GM18499 (cell line): ENCODE results near the gene PRR36.
"Not testable (repeated sequence)": the region's sequence is repeated elsewhere in the genome, so short reads cannot be mapped to it uniquely, and the experiment has no call there.

Experiments
- ATAC-seq: cut with Tn5 transposase; IDR thresholded peaks from one replicate; pipeline ENCODE4 v1.9.1; 2021; ENCODE audit warnings: moderate number of reproducible peaks; ENCODE audit not compliant: insufficient read depth, unreplicated experiment

Gene PRR36

DNA sequence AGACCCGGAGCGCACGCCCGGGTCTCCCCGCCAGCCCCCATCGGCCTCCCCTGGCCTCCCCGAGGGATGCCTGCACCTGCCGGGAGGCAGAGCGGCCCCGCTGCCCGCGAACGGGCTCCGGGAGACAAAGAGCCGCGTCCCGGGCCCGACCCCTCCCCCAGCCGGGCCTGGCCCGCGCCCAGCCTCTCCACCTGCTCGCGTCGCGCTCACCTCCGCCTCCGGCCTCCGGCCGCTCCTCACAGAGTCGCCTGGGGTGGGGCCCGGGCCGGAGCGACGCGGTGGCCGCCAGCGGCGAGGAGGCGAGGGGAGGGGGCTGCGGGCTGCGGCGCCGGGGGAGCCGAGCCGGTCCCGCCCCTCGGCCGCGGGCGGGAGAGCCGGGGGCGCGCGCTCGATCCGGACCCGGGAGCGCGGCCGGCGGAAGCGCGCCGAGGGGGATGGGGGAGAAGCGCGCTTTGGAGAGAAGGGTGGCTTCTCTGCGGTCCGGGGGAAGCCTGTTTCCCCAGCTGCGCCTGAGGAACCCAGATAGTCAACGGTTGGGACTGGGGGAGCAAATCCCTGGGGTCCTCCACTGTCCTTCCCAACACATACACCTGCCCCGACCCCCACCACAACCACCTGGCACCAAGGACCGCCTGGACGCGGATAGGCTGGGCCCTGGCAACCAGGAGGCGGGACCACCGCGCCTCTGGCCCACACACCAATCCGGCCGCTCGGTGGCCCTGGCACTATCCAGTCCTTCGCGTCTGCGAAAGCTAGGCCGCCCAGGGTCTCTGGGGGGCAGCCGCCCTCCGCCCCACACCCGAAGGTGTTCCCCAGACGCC is at the start of gene PRR36:
TSS of gene PRR36 (minus strand) at position 315 of the 821 bp plus-strand sequence. CDS start 701 bp downstream, outside the sequence.
- ATAC-seq = no peak

DNA sequence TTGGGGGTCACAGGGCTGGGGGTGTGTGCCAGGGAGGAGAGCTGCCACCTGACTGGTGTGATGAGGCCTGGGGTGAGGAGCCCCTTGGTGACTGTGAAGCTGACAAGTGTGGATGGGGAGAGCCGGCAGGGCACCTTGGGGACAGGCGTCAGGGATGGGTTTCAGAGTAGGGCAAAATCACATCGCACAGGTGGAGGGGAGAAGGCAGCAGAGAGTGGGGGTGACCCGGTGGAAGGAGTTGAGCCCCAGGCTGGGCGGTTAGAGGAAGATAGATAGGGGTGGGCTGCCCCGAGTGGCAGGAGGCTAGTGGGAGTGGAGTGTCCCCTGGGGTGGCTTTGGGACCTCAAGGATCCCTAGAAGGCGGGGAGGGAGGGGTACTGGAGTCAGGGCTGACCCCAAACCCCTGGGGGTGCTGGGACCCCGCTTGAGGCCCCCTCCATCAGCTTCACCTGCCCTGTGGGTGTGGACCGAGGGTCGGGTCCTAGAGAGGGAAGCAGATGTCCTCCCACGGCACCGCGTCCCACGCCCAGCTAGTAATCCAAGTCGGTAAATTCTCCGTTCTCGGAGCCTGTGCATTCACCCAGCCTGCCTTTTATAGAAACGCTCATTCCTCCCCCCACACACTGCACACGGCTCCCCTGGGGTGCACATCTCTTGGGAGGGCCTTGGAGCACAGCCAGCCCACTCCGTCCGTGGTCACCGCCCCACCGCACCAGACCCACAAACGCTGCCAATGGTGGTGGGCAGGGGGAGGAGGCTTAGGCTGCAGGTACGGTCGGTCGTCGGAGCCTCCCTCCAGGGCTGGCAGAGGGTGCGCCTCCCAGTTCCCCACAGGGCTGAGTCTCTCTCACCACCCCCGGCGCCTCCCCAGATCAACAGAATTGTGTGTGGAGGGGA is 49.4 kb upstream of the PRR36 start:
- no peak for ATAC-seq

DNA sequence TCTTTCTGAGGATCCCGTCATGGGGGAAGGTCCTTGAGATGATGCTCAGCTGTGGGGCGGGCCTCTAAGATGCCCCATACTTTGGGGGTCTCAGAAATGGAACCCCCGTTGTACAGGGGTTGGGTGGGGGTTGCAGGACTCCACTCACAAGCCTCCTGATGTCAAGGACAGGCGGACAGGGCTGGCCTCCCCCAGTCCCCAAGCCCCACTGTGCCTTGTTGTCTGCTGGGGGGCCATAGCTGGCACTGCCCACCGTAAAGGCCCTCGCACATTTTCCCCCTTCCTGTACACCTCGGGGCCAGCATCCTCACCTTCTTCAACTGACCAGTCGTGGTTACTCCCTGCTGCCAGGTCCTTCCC is 48.6 kb upstream of the PRR36 start:
- ATAC-seq = no peak

DNA sequence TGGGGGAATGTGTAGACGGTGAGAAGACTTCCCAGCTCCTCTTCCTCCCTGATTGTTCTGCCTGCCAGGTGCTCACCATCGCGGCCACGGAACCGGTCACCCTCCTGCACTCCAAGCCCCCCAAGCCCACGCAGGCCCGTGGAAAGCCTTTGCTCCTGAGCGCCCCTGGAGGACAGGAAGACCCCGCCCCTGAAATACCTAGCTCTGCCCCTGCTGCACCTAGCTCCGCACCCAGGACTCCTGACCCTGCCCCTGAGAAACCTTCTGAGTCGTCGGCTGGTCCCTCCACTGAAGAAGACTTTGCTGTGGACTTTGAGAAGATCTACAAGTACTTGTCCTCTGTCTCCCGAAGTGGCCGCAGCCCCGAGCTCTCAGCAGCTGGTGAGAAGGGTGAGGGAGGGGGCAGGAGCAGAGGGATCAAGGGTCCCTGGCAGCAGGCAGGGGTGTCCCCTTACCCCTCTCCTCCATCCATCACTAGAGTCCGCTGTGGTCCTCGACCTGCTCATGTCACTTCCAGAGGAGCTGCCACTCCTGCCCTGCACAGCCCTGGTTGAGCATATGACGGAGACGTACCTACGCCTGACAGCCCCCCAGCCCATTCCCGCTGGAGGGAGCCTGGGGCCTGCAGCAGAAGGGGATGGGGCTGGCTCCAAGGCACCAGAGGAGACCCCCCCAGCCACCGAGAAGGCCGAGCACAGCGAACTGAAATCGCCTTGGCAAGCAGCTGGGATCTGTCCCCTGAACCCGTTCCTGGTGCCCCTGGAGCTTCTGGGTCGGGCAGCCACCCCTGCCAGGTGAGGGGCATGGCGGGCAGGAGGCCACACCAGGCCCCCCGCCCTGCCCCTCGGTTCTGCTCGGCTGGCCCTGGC is 48.0 kb upstream of the PRR36 start:
- ATAC-seq = no peak

DNA sequence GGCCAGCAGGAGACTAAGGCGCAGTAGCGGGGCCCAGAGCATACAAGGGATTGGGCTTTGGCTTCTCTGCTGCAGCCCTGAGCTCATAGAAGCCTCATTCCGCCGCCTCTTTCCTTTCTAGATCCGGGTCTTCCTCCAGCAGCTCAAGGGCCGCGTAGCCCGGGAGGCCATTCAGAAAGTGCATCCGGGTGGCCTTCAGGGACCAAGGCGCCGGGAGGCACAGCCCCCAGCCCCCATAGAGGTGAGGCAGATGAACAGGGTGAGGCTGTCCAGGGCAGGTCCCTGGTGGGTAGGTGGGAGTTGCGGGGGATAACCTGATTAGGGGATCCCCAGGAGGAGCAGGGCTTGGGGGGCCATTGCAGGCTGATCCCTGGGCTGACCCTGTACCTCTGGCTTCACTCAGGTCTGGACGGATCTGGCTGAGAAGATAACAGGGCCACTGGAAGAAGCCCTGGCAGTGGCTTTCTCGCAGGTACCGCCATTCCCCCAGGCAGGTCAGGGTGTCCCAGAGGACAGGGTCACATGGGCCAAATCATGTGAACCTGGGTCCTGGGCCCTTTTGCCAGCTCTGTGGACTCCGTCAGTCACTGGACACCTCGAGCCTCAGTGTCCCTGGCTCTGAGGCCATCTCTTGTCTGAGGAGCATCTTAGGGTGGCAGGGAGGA is 47.2 kb upstream of the PRR36 start:
- ATAC-seq = no peak

DNA sequence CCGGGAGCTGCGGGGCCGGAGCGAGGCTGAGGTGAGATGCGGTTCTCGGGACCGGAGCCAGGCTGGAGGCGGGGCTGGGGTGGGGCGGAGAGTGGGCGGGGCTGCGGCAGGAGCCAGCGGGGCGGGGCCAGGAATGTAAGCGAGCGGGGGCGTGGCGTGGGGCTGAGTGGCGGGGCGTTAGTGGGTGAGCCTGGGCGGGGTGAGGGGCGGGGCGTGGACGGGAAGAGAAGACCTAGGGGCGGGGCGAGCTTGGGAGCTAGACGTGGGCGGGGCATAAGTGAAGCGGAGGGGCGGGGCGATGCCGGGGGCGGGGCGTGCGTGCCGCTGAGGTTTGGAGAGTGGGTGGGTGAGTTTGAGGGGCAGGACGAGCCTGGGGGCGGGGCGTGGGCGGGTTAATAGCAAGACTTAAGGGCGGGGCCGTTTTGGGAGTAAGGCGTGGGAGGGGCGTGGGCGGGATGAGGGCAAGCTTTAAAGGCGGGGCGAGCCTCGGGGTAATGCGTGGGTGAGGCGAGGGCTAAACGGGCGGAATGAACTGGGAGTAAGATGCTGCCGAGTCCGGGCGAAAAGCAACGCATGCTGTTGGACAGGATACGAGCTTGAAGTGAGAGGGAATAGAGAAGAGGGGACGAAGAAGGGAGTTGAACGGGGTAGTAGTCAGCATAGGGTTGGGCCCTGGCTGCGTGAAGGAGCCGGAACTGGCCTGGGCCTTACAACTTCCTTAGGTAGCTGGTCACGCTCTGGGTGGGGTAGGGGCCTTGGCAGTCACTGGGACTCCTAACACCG is 46.5 kb upstream of the PRR36 start:
- ATAC-seq = peak; percentile 30

DNA sequence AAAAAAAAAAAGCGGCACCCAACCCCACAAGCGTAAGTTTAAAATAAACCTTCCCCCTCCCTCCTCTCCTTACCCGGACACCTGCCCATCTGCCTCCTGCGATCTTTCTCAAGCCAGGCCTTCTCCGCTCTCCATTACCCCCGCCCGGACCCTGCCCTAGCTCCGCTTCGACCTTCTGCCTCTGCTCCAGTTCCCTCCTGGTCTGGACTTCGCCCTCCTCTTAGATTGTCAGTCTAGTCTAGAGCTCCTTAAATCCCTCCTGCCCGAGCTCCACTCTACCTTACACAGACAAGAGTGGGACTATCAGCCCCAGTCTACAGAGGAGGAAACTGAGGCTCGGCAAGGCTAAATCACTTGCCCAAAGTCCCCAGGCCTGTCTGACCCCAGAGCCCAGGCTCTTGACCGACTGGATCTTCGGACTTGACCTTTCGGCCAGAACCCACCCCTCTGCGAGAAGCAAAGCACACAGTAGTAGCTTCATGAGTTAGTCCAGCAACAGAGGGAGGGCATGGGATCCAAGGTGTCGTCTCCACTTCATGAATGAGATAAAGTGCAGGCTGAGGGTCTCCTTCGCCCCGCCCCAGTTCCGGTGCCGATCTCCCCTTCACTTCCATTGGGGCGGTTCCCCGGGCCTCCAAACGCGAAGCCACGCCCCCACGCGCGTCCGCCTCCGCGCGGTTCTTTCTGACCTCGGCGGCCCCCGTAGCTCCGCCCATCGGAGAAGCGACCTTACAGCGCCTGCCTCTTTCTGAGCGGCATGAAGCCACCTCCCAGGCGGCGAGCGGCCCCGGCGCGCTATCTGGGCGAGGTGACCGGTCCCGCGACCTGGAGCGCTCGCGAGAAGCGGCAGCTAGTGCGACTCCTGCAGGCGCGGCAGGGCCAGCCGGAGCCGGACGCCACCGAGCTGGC is 45.7 kb upstream of the PRR36 start, which contains the start of gene SNAPC2:
TSS of gene SNAPC2 (plus strand) at position 729 of the 909 bp plus-strand sequence. CDS start at position 758, 29 bp downstream.
- ATAC-seq = peak; percentile 42

DNA sequence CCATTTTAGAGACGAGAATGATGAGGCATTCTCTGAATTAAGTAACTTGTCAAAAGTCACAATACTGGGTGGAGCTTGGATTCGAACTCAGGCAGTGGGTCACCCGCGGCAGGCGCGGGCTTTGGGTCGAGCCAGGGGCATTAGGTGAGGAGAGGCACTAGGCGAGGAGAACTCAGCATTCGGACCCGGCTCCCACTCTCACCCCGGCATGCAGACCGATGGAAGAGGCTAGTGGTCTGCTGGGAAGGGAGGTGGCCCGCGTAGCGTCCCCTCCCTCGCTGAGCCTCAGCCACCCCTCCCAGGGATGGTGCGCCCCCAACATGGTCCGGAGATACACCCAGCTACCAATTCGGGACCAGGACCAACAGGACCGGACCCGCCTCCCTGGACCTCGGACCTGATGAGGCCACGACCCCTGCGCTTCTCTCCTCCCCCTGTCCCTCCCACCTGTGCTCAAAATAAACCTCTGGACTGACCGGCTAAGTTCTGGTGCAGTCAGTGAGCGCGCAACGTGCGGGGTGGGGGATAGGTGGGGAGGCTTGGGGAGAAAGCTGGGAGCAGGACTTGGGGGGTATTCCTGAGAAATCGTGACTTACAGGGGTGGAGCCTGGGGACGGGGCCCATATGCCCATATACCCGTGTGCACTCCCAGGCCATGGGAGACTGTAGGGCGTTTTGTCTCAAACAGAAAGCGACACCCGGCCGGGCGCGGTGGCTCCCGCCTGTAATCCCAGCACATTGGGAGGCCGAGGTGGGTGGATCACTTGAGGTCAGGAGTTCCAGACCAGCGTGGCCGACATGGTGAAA is 44.6 kb upstream of the PRR36 start:
- ATAC-seq = no peak

DNA sequence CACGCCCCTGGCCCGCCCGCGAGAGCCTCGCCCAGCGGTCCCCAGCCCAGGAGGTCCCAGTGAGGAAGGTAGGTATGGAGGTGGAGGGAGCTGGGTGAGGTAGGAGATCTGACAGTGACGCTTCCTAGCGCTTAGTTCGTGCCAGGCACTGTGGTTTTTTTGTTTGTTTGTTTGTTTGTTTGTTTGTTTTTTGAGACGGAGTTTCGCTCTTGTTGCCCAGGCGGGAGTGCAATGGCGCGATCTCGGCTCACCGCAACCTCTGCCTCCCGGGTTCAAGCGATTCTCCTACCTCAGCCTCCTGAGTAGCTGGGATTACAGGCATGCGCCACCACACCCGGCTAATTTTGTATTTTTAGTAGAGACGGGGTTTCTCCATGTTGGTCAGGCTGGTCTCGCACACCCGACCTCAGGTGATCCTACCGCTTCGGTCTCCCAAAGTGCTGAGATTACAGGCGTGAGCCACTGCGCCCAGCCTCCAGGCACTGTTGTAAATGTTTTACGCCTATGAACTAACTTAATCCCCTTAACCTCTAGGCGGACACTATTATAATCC is 43.9 kb upstream of the PRR36 start:
- not testable (repeated sequence) for ATAC-seq

DNA sequence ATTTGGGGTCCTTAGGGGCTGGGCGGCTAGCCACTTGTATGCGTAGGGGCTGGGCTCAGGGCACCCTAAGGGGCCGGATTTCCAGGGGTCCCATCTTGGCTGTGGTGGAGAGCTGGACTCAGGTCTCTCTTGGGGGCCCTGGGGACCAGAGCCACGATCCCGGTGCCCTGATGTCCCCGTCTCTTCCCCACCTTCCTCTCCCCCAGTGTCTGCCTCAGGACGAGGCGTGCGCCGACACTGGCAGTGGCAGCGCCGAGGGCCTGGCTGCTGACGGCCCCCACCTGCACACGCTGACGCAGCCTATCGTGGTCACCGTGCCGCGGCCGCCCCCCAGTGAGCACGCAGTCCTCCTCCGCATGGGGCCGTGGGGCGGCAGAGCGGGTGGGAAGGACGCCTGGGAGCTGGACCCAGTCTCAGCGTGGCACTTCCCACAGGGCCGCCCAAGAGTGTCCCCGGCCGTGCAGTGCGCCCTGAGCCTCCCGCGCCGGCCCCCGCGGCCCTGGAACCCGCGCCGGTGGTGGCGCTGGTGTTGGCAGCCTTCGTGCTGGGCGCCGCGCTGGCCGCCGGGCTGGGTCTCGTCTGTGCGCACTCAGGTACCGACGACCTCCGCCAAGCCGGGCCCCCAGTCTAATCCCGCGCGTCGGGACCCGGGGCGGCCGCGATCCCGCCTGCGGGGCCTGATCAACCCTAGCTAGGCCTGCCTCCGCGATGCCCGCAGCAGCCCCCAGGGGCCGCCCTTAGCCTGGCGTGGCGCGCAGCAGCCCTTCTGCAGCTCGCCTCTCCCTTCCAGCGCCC is 43.3 kb upstream of the PRR36 start:
- ATAC-seq = no peak

DNA sequence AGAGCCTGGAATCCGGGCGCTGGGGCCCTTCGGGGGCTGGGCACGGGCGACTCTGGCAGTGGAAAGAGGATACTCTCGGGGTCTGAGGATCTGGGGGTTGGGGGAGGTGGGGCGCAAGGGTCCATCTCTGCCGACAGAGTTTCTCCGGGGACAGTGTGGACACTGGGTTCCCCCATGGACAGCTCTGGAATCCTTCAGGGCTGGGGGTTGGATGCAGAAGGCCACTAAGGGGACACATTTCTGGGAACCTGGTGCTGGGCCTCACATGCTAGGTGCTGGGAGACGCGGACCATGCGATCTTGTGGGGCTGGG is 42.7 kb upstream of the PRR36 start:
- no peak for ATAC-seq

DNA sequence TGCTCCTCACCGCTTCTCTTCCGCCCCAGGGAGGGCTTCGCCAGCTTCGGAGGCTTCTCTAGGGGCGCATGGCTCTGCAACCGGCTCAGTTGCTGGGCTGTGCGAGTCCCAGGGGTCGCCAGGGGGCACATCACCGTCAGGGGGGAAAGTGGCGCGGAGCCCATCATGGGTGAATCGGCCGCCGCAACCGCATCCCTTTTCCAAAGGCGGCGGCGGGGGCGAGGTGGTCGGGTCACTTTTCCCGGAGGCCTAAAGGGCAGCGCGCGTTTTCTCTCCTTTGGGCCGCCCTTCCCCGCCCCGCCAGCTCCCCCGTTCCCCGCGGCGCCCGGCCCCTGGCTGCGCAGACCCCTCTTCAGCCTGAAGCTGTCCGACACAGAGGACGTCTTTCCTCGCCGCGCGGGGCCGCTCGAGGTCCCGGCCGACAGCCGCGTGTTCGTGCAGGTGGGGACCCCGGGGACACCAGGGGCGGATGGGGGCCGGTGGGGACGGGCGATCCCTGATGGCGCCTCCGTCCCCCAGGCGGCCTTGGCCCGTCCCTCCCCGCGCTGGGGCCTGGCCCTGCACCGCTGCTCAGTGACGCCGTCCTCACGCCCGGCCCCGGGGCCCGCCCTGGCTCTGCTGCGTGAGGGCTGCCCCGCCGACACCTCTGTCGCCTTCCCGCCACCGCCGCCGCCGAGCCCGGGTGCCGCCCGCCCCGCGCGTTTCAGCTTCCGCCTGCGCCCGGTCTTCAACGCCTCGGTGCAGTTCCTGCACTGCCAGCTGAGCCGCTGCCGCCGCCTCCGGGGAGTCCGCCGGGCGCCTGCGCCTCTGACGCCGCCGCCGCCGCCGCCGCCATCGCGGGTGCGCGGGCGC is 42.1 kb upstream of the PRR36 start:
- no peak for ATAC-seq

DNA sequence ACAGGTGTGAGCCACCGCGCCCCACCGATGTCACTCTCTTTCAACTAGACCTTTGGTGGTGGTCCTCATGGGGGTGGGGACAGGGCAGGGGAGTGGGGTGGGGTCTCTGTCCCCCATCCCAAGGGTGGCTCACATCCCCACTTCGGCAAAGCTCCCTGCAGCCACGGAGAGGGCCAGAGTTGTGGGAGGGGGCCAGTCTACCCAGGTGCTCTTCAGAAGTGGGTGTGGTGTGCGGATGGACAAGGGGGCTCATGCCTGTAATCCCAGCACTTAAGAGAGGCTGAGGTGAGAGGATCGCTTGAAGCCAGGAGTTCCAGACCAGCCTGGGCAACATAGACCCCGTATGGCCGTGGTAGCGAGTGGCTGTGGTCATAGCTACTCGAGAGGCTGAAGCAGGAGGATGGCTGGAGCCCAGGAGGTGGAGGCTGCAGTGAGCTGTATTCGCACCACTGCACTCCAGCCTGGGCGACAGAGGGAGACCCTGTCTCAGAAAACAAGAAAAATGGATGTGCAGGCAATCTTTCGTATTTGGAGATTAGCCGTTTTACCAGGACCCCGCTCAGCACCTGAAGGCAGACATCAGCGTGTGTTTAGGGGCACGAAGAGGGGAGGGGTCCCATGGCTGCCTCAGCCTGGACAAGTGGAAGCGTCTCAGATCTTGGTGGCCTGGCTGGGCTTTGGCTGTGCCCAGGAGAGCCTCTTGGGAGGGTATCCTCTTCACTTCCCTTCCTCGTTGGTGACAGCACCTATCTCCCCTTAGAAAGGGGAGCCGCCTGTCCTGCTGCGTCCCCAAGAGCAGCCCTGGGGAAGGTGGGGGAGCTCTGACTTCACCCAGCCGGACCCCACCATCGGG is 41.3 kb upstream of the PRR36 start:
- no peak for ATAC-seq

DNA sequence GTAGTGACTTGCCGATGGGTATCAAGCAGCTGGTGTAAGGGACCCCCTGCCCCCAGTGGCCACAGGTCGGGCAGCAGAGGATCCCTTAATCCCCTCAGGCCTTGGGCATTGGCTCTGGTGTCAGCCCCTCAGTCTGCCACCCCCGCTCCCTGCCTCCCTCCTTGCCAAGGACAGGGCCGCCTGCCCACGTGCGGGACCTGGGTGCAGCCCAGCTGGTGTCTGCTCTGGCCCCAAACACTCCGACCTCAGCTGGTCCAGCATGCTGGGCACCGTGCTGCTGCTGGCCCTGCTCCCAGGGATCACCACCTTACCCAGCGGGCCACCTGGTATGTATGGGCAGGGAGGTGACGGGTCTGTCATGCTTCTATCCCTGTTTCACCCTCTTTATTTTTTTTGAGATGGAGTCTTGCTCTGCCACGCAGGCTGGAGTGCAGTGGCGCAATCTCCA is 40.4 kb upstream of the PRR36 start, which contains the start of gene TGFBR3L:
TSS of gene TGFBR3L (plus strand) at position 233 of the 448 bp plus-strand sequence.
- ATAC-seq = no peak
